ENCODE results near the gene UVRAG. TPM values are rescaled to one million over a fixed set of nuclear protein-coding genes. Genes with fewer than 3 reads are reported as not detected.

The UVRAG gene
- total RNA-seq, 1 donor from 2014 or later, result 34.0 TPM

DNA sequence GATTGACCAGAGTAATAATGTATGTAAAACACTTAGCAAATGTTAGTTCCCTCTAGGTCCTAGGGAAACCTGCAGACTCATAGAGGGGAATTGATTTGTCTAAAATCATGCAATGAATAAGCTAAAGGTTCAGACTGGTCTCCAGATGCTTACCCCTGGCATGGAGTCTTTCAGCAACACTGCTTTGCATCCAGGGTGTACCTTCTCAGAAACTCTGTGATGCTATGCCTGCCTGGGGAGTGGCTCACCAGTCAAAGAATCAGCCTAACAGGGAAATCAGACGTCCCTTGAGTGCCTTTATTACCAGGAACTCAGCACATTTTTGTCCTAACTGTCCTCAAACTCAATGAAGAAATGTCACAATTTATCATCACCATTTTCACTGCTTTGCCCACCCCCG lies 5.9 kb upstream of the UVRAG start:
- Histone ChIP-seq H3K4me1 (peaks cover 2% of the 10 kb centered on the region), H3K9ac (no peak overlapping the region), H4K20me1 (ENCODE audit: low read depth) (no peaks in the 10 kb centered on the region), H3K27me3 (no peaks in the 10 kb centered on the region), H3K4me2 (no peak overlapping the region), H3F3A (ENCODE audit: low read depth) (no peaks in the 10 kb centered on the region), H3K27ac (no peak overlapping the region), H3K79me2 (ENCODE audit: low read depth) (no peaks in the 10 kb centered on the region), H3K9me3 (ENCODE audit: low read depth) (no peaks in the 10 kb centered on the region), H3K4me3 (no peak overlapping the region), H2AFZ (replicated peaks) (no peak overlapping the region), H3K36me3 (no peaks in the 10 kb centered on the region)
- Mint-ChIP-seq H3K9me3 (no peaks in the 10 kb centered on the region), H3K27ac (no peak overlapping the region), H3K4me1 (peaks cover 15% of the 10 kb centered on the region), H3K36me3 (no peaks in the 10 kb centered on the region), H3K4me3 (no peak overlapping the region), H3K27me3 (ENCODE audit: insufficient read depth, low read depth) (peaks cover 2% of the 10 kb centered on the region)
- TF ChIP-seq EZH2phosphoT487 (IDR thresholded peaks at IDR 0.05), result no peak
- no peak for TF ChIP-seq EZH2 (IDR thresholded peaks at IDR 0.05)
- TF ChIP-seq CTCF (IDR thresholded peaks at IDR 0.05), result no peak
- no peak for DNase-seq (ENCODE audit: low spot score)

DNA sequence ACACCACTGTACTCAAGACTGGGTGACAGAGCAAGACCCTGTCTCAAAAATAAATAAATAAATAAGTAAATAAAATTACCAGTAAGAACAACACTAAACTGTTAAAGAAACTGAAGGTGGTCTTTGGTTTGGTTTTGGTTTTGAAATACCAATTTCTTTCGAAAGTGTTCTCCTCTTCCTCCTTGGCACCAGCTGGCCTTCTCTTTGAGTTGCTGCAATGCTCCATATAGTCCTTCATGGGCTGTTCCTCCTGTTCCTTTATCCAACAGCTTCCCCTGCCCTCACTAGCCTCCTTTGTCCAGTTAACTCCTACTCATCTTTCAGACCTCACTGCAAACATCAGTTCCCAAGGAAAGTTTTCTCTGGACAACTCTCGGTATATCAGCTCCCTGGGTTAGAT lies 5.0 kb upstream of the UVRAG start:
- Mint-ChIP-seq H3K4me3 (no peak overlapping the region), H3K4me1 (peaks cover 15% of the 10 kb centered on the region), H3K36me3 (no peaks in the 10 kb centered on the region), H3K9me3 (no peaks in the 10 kb centered on the region), H3K27me3 (ENCODE audit: insufficient read depth, low read depth) (peaks cover 2% of the 10 kb centered on the region), H3K27ac (no peak overlapping the region)
- H3K27me3 ChIP-seq, result no peaks in the 10 kb centered on the region
- no peaks in the 10 kb centered on the region for H4K20me1 ChIP-seq (ENCODE audit: low read depth)
- no peak overlapping the region for H3K9ac ChIP-seq
- H3K27ac ChIP-seq, result no peak overlapping the region
- H3K4me1 ChIP-seq, result peaks cover 4% of the 10 kb centered on the region
- no peak overlapping the region for H3K4me3 ChIP-seq
- no peaks in the 10 kb centered on the region for H3K79me2 ChIP-seq (ENCODE audit: low read depth)
- no peak for DNase-seq (ENCODE audit: low spot score)
- no peak overlapping the region for H3K4me2 ChIP-seq
- no peak overlapping the region for H2AFZ ChIP-seq (replicated peaks)
- no peaks in the 10 kb centered on the region for H3K36me3 ChIP-seq
- no peaks in the 10 kb centered on the region for H3F3A ChIP-seq (ENCODE audit: low read depth)
- TF ChIP-seq EZH2 (IDR thresholded peaks at IDR 0.05) (no peak), EZH2phosphoT487 (IDR thresholded peaks at IDR 0.05) (no peak), CTCF (IDR thresholded peaks at IDR 0.05) (no peak)
- H3K9me3 ChIP-seq (ENCODE audit: low read depth), result no peaks in the 10 kb centered on the region

DNA sequence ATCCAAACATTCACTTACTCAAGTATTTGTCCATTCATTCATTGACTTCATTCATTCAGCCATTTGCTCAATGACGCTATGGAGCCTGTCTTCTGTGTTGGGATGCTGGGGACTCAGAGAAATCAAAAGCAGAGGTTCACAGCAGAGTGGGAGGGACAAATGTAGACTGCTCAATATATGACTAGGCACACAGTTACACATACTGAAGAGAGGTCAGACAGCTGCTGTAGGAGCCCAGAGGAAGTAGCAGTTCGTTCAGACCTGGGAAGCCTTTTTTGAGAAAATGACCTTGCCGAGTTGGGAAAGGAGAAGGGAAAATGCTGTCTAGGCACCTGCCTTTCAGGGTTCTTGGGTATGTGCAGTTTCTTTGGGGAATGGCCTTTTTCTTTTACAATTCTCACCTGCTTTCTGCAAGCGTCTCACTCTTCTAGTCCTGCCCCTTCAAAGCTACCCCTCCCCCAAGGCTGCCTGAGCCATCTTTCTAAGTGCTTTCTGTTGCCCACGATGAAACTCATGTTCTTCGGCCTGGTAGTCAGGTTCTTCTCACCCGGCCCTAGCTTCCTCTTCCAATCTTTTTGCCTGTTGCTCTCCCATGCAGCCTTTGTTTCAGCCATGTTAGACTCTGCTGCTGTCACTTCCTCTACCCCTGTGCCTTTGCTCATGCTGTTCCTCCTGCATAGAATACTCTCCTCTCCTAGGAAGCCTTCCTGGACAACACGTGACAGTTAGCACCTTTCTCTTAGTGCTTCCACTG lies 4.2 kb upstream of the UVRAG start:
- H3K4me1 ChIP-seq, result peaks cover 4% of the 10 kb centered on the region
- peaks cover 2% of the 10 kb centered on the region for H3K27me3 Mint-ChIP-seq (ENCODE audit: insufficient read depth, low read depth)
- H3F3A ChIP-seq (ENCODE audit: low read depth), result peaks cover 7% of the 10 kb centered on the region
- H3K27me3 ChIP-seq, result no peaks in the 10 kb centered on the region
- no peaks in the 10 kb centered on the region for H3K9me3 ChIP-seq (ENCODE audit: low read depth)
- H3K4me2 ChIP-seq, result no peak overlapping the region
- H3K4me3 Mint-ChIP-seq, result no peak overlapping the region
- no peak for DNase-seq (ENCODE audit: low spot score)
- TF ChIP-seq EZH2 (IDR thresholded peaks at IDR 0.05), result no peak
- no peak for TF ChIP-seq CTCF (IDR thresholded peaks at IDR 0.05)
- TF ChIP-seq EZH2phosphoT487 (IDR thresholded peaks at IDR 0.05), result no peak
- H3K9me3 Mint-ChIP-seq, result no peaks in the 10 kb centered on the region
- H3K9ac ChIP-seq, result no peak overlapping the region
- H3K27ac Mint-ChIP-seq, result no peak overlapping the region
- no peak overlapping the region for H3K4me3 ChIP-seq
- no peaks in the 10 kb centered on the region for H4K20me1 ChIP-seq (ENCODE audit: low read depth)
- no peak overlapping the region for H3K27ac ChIP-seq
- no peak overlapping the region for H2AFZ ChIP-seq (replicated peaks)
- no peaks in the 10 kb centered on the region for H3K36me3 Mint-ChIP-seq
- H3K4me1 Mint-ChIP-seq, result peaks cover 15% of the 10 kb centered on the region
- H3K79me2 ChIP-seq (ENCODE audit: low read depth), result peaks cover 1% of the 10 kb centered on the region
- no peaks in the 10 kb centered on the region for H3K36me3 ChIP-seq

Data from neural progenitor cell (in vitro differentiated cells).